ENCODE results near the gene GLOD4.
"Not testable (repeated sequence)": the region's sequence is repeated elsewhere in the genome, so short reads cannot be mapped to it uniquely, and the experiment has no call there.

Gene GLOD4

GRCh38 chr17:781805-782731 is at the start of gene GLOD4, which contains the start of gene MRM3:
TSS of gene GLOD4 (minus strand) at chr17:782280. CDS start at chr17:782255, 25 bp downstream.
TSS of gene MRM3 (plus strand) at chr17:782353. CDS start at chr17:782379, 26 bp downstream.
- peak; percentile 93 for DNase-seq

GRCh38 chr17:830950-831349 is 48.9 kb upstream of the GLOD4 start:
- no peak for DNase-seq

GRCh38 chr17:830381-830780 is 48.3 kb upstream of the GLOD4 start:
- no peak for DNase-seq

GRCh38 chr17:829614-830013 is 47.5 kb upstream of the GLOD4 start:
- DNase-seq: not testable (repeated sequence)

- DNase-seq: no peak
These were observed 46.7 kb upstream of the GLOD4 start for GRCh38 chr17:828761-829160.

- DNase-seq: no peak
These were observed 44.7 kb upstream of the GLOD4 start for GRCh38 chr17:826778-827177.

GRCh38 chr17:825216-825615 is 43.1 kb upstream of the GLOD4 start:
- DNase-seq: no peak

- DNase-seq: no peak
These were observed 42.3 kb upstream of the GLOD4 start for GRCh38 chr17:824378-824777.

GRCh38 chr17:823501-823902 is 41.4 kb upstream of the GLOD4 start:
- DNase-seq: no peak

GRCh38 chr17:819251-819650 is 37.2 kb upstream of the GLOD4 start:
- no peak for DNase-seq

GRCh38 chr17:814371-814770 is 32.3 kb upstream of the GLOD4 start:
- DNase-seq: no peak

- no peak for DNase-seq
These were observed 30.6 kb upstream of the GLOD4 start for GRCh38 chr17:812638-813204.

- no peak for DNase-seq
These were observed 29.1 kb upstream of the GLOD4 start for GRCh38 chr17:811051-811784.

- DNase-seq: no peak
These were observed 25.6 kb upstream of the GLOD4 start for GRCh38 chr17:807523-808294.

GRCh38 chr17:806781-807522 is 24.9 kb upstream of the GLOD4 start:
- no peak for DNase-seq

- DNase-seq: no peak
These were observed 24.3 kb upstream of the GLOD4 start for GRCh38 chr17:806346-806745.

- not testable (repeated sequence) for DNase-seq
These were observed 23.8 kb upstream of the GLOD4 start for GRCh38 chr17:805886-806285.

GRCh38 chr17:804541-805435 is 22.7 kb upstream of the GLOD4 start:
- no peak for DNase-seq

- no peak for DNase-seq
These were observed 21.1 kb upstream of the GLOD4 start for GRCh38 chr17:802901-803881.

GRCh38 chr17:802481-802880 is 20.4 kb upstream of the GLOD4 start:
- DNase-seq: no peak
